ENCODE data around the gene C2orf15.

The C2orf15 gene

GRCh38 chr2:99153921-99154604, 12.6 kb downstream of the C2orf15 start:
- ATAC-seq (no peak), DNase-seq (ENCODE audit: low spot score in 2 of 2) (no peak)
- peak overlapping the region; percentile 98 for H3K27ac Mint-ChIP-seq
- H3K36me3 Mint-ChIP-seq = peaks cover 11% of the 10 kb centered on the region
- H3K4me1 Mint-ChIP-seq = peaks cover 31% of the 10 kb centered on the region
- H3K9me3 Mint-ChIP-seq = no peaks in the 10 kb centered on the region
- H3K4me3 Mint-ChIP-seq = no peak overlapping the region

GRCh38 chr2:99154643-99155536, 13.4 kb downstream of the C2orf15 start, which contains the start of the genes LIPT1 and TSGA10:
Gene LIPT1, plus strand, starts transcription at chr2:99154967. Its CDS starts 6,991 bp downstream, at chr2:99161958.
Gene TSGA10, minus strand, starts transcription at chr2:99154942. Its CDS starts 45,503 bp downstream, at chr2:99109439.
- peak; percentile 98 for ATAC-seq
- no peak within 1 kb of the TSS for H3K4me3 Mint-ChIP-seq

GRCh38 chr2:99156891-99157290, 15.4 kb downstream of the C2orf15 start:
- Mint-ChIP-seq H3K4me3 (no peak overlapping the region), H3K36me3 (peaks cover 32% of the 10 kb centered on the region), H3K27ac (peak overlapping the region; percentile 8), H3K4me1 (peaks cover 38% of the 10 kb centered on the region), H3K9me3 (no peaks in the 10 kb centered on the region)
- ATAC-seq (no peak), DNase-seq (ENCODE audit: low spot score in 2 of 2) (no peak)

More at GRCh38 chr2:99154643-99155536, 13.4 kb downstream of the C2orf15 start, which contains the start of the genes LIPT1 and TSGA10:
- DNase-seq (ENCODE audit: low spot score in 2 of 2) = peak; percentile 84 to 97
- peaks cover 38% of the 10 kb centered on the region for H3K4me1 Mint-ChIP-seq
- no peaks in the 10 kb centered on the region for H3K9me3 Mint-ChIP-seq
- peak within 1 kb of the TSS; percentile 98 for H3K27ac Mint-ChIP-seq
- H3K36me3 Mint-ChIP-seq = peaks cover 17% of the 10 kb centered on the region

DNA sequence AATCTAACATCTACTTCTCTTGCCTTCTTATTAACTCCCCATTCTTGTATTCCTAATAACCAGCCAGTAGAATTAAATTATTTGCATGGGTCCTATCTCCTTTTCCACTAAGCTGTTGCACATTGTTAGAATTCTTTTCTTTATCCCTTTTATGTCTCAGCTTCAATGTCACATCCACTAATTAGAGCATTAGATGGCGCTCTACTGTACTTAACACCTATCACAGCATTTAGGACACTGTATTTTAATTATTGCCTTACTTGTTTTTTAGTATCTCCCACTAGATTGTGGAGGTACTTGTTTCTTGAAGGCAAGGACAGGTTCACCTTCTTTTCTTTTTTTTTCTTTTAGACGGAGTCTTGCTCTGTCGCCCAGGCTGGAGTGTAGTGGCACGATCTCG, 17.1 kb downstream of the C2orf15 start:
- H3K36me3 Mint-ChIP-seq = peaks cover 45% of the 10 kb centered on the region
- H3K4me1 Mint-ChIP-seq = peaks cover 38% of the 10 kb centered on the region
- H3K27ac Mint-ChIP-seq = no peak overlapping the region

GRCh38 chr2:99159594-99159993, 18.1 kb downstream of the C2orf15 start:
- Mint-ChIP-seq H3K4me1 (peaks cover 33% of the 10 kb centered on the region), H3K36me3 (peaks cover 48% of the 10 kb centered on the region), H3K4me3 (no peak overlapping the region), H3K9me3 (no peaks in the 10 kb centered on the region), H3K27ac (peak overlapping the region; percentile 53)
- DNase-seq (ENCODE audit: low spot score in 2 of 2) (no peak), ATAC-seq (no peak)

More for the DNA sequence above, 17.1 kb downstream of the C2orf15 start:
- ATAC-seq (no peak), DNase-seq (ENCODE audit: low spot score in 2 of 2) (no peak)
- Mint-ChIP-seq H3K9me3 (no peaks in the 10 kb centered on the region), H3K4me3 (no peak overlapping the region)

DNA sequence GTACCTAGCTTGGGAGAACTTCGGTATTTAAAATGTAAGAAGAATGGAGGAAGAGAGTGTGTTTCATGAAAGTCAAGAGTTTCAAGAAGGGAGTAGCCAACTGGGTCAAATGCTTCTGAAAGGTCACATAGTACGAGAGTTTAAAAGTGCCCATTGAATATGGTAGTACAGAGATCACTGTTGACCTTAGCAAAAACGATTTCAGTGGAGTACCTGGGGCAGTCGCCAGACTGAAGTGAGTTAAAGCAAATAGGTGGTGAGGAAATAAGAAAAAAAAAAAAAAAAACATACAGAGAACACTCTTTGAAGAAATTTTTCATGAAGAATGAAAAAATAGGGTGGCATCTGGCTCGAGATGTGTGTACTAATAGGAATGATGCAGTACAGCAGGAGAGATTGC, 24.7 kb downstream of the C2orf15 start:
- DNase-seq (ENCODE audit: low spot score in 2 of 2) = no peak
- Mint-ChIP-seq H3K27ac (no peak overlapping the region), H3K36me3 (peaks cover 88% of the 10 kb centered on the region), H3K4me3 (no peak overlapping the region), H3K9me3 (no peaks in the 10 kb centered on the region), H3K4me1 (peaks cover 17% of the 10 kb centered on the region)
- no peak for ATAC-seq

DNA sequence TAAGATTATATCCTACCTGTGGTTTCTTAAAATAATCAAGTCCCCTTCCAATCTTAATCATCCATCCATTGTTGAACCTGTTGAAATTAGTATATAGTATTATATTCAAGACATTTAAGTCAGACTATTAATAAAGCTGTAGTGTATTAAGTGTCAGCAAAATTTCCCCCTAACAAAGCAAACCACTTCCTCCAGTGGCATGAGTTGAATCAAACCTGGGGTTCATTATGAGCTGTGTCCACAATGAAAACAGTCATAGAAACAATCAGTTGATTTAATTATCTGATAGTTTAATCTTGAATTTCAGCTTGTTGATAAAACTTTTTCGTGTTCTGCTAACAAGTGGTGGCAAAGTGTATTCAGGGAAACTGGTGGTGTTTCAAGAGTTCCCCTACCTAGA, 28.0 kb downstream of the C2orf15 start:
- H3K9me3 Mint-ChIP-seq = no peaks in the 10 kb centered on the region

DNA sequence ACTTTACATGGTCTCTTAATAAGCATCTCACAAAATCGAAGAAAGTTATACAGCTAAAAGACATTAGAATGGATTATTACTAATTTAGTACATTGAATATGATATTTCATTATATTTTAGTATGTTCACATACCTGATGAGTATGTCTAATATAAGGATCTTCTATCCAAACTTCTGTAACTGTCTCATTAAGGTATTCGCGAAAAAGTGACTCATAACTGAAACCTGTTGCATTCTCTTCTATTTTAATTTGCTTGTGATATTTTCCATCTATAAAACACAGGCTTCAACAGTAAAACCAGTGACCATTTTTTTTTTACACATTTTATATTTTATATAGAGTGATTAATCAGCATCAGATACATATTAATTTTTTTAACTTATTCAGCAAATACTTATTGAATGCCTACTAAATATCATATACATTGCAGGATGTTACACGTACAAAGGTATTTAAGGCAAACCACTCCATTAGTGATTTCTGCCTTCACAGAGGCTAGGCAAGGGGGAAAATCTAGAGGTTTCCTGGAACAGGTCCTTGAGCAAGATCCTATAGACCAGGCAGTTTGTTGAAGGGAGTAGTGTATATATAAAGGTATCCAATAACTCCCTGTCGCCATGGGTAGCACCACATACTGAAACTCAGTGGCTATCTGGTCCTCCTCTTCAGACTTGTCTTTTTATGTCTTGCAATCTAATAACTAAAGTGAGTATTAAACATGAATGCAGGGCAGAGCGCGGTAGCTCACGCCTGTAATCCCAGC, 30.1 kb downstream of the C2orf15 start:
- ATAC-seq (no peak), DNase-seq (ENCODE audit: low spot score in 2 of 2) (no peak)
- no peak overlapping the region for H3K4me3 Mint-ChIP-seq
- H3K4me1 Mint-ChIP-seq = peaks cover 27% of the 10 kb centered on the region
- H3K9me3 Mint-ChIP-seq = no peaks in the 10 kb centered on the region
- peak overlapping the region; percentile 34 for H3K27ac Mint-ChIP-seq
- H3K36me3 Mint-ChIP-seq = peaks cover 87% of the 10 kb centered on the region

More for the DNA sequence above, 28.0 kb downstream of the C2orf15 start:
- Mint-ChIP-seq H3K36me3 (peaks cover 98% of the 10 kb centered on the region), H3K4me1 (peaks cover 22% of the 10 kb centered on the region), H3K27ac (peak overlapping the region; percentile 60), H3K4me3 (no peak overlapping the region)
- ATAC-seq = peak; percentile 88
- no peak for DNase-seq (ENCODE audit: low spot score in 2 of 2)

DNA sequence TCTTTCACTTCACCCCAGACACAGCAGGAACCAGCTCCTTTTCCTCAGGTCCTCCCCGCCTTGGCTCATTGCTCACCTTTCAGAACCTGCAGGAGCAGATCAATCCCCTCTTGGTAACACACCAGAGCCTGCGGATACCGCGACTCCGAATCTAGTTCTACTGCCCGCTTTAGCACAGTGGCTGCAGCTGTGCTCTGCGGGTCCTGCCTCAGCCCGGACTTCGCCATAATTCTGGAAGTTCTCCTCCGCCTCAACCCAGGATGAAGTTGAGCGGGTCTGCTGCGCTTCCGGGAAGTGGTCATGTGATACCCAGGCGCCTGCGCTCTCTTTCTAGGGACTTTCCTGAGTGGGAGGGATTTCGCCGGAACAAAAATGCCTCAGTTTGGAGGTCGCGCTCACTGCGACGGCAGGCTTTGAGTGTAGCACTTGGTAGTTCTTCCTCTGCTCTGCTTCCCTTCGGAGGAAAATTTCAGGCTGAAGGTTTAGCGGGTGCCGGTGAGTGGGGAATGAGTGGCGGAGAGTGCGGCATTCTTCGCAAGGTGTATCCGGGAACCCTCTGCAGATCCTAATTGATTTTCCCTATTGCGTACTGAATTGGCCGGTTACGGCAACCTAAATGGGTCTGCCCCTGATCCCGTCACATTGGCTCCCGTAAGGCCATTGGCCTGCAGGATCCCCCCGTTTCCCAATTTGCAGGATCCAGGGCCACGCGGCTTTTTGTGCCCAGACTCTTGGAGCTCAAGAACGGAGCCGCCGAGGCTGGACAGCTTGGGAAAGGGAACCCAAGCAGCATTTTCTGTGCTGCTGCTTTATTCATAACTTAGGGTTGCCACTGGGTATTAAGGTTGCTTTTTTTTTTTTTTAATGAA, 39.5 kb downstream of the C2orf15 start, which contains the start of the genes MITD1 and MRPL30:
Gene MITD1, minus strand, starts transcription at position 304 of the 869 bp plus-strand sequence. Its CDS starts 77 bp downstream, at position 227.
Gene MRPL30, plus strand, starts transcription at position 430 of the 869 bp plus-strand sequence. CDS start 5,020 bp downstream, outside the sequence.
- Mint-ChIP-seq H3K9me3 (no peaks in the 10 kb centered on the region), H3K36me3 (peaks cover 37% of the 10 kb centered on the region), H3K27ac (peak within 1 kb of the TSS; percentile 96), H3K4me3 (peak within 1 kb of the TSS; percentile 91), H3K4me1 (peaks cover 38% of the 10 kb centered on the region)
- ATAC-seq = peak; percentile 97
- peak; percentile 80 to 97 for DNase-seq (ENCODE audit: low spot score in 2 of 2)

DNA sequence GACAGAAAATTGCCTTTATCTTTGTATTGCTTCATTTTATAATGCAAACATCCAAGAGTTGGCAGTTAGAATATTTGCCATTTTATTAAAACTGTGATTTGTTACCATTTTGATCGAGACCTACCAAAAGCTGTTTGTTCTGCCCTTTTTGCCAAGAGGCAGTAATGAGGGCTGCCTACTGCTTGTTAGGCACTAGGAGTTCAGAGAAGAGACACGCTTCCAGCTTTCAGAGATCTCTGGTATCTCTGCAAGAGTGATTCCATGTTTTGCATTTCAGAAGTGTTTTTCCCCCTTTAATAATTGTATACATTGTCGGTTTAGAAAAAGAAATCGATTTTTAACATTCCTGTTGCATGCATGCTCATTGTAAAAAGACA, 40.1 kb downstream of the C2orf15 start:
- Mint-ChIP-seq H3K36me3 (peaks cover 36% of the 10 kb centered on the region), H3K4me1 (peaks cover 38% of the 10 kb centered on the region), H3K4me3 (peak overlapping the region; percentile 91), H3K27ac (peak overlapping the region; percentile 96), H3K9me3 (no peaks in the 10 kb centered on the region)
- ATAC-seq = no peak
- DNase-seq (ENCODE audit: low spot score in 2 of 2) = no peak

DNA sequence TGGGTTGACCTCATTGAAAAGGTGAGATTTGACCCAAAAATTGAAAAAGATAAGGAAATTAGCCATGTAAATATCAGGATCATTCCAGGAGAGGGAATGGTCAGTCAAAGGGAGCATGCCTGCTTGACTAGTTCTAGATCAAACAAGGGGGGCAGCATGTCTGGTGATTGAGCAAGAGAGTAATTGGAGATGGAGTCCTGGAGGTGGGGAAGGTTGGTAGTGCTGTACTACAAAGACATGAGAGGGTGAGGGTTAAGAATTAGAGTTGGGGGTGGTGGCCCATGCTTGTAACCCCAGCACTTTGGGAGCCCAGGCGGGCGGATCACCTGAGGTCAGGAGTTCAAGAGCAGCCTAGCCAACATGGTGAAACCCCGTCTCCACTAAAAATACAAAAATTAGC, 41.5 kb downstream of the C2orf15 start:
- no peak overlapping the region for H3K4me3 Mint-ChIP-seq
- ATAC-seq (no peak), DNase-seq (ENCODE audit: low spot score in 2 of 2) (no peak)
- peaks cover 36% of the 10 kb centered on the region for H3K36me3 Mint-ChIP-seq
- H3K4me1 Mint-ChIP-seq = peaks cover 29% of the 10 kb centered on the region
- no peaks in the 10 kb centered on the region for H3K9me3 Mint-ChIP-seq
- H3K27ac Mint-ChIP-seq = no peak overlapping the region

- Mint-ChIP-seq H3K36me3 (peaks cover 45% of the 10 kb centered on the region), H3K27ac (no peak overlapping the region), H3K4me1 (peaks cover 14% of the 10 kb centered on the region), H3K4me3 (no peak overlapping the region), H3K9me3 (no peaks in the 10 kb centered on the region)
- ATAC-seq = no peak
- no peak for DNase-seq (ENCODE audit: low spot score in 2 of 2)
These were observed 43.3 kb downstream of the C2orf15 start for GRCh38 chr2:99184811-99185210.

GRCh38 chr2:99187011-99187410, 45.5 kb downstream of the C2orf15 start:
- Mint-ChIP-seq H3K4me1 (peaks cover 7% of the 10 kb centered on the region), H3K36me3 (peaks cover 56% of the 10 kb centered on the region), H3K27ac (no peak overlapping the region), H3K9me3 (no peaks in the 10 kb centered on the region), H3K4me3 (no peak overlapping the region)
- DNase-seq (ENCODE audit: low spot score in 2 of 2) (no peak), ATAC-seq (no peak)

- ATAC-seq (no peak), DNase-seq (ENCODE audit: low spot score in 2 of 2) (no peak)
- no peak overlapping the region for H3K4me3 Mint-ChIP-seq
- peaks cover 68% of the 10 kb centered on the region for H3K36me3 Mint-ChIP-seq
- H3K27ac Mint-ChIP-seq = peak overlapping the region; percentile 10
- no peaks in the 10 kb centered on the region for H3K4me1 Mint-ChIP-seq
- H3K9me3 Mint-ChIP-seq = no peaks in the 10 kb centered on the region
These were observed 46.9 kb downstream of the C2orf15 start for GRCh38 chr2:99188357-99188756.
